ENCODE data around the gene MAPT.

MAPT gene

DNA sequence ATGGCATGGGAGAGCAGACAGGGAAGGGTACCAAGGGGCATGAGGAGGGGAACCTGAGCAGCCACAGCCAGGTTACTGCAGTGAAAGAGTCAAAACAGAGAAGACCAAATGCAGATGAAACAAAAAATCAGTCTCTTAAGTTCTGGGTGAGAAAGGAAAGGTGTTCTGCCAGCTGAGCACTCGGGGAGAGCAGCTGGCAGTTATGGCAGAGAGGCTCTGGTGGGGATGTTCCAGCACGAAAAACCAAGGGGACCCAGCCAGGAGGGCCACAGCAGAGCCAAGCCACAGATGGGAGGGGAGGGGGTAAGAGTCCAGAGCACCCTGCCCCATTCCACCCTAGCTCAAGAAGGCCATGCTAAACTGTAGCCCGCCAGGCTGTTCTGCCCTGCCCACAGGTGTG is 136.4 kb downstream of the MAPT start:
- no peak for TF ChIP-seq EZH2phosphoT487 (IDR thresholded peaks at IDR 0.05; ENCODE audit: low read length)
- TF ChIP-seq, protein P1, sequence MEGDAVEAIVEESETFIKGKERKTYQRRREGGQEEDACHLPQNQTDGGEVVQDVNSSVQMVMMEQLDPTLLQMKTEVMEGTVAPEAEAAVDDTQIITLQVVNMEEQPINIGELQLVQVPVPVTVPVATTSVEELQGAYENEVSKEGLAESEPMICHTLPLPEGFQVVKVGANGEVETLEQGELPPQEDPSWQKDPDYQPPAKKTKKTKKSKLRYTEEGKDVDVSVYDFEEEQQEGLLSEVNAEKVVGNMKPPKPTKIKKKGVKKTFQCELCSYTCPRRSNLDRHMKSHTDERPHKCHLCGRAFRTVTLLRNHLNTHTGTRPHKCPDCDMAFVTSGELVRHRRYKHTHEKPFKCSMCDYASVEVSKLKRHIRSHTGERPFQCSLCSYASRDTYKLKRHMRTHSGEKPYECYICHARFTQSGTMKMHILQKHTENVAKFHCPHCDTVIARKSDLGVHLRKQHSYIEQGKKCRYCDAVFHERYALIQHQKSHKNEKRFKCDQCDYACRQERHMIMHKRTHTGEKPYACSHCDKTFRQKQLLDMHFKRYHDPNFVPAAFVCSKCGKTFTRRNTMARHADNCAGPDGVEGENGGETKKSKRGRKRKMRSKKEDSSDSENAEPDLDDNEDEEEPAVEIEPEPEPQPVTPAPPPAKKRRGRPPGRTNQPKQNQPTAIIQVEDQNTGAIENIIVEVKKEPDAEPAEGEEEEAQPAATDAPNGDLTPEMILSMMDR (IDR thresholded peaks at IDR 0.05; ENCODE audit: low read length): no peak
- TF ChIP-seq EZH2 (optimal IDR thresholded peaks at IDR 0.05; ENCODE audit: low read depth, low read length): no peak
- Histone ChIP-seq H2AFZ (ENCODE audit: low read length) (no peak overlapping the region), H3K9ac (ENCODE audit: low read length) (no peak overlapping the region), H3K27ac (ENCODE audit: low read length) (no peak overlapping the region), H3K4me1 (ENCODE audit: low read length) (peaks cover 14% of the 10 kb centered on the region), H3K79me2 (ENCODE audit: low read length) (no peaks in the 10 kb centered on the region), H3K27me3 (replicated peaks; ENCODE audit: insufficient read depth, low read length) (no peaks in the 10 kb centered on the region), H3K4me3 (ENCODE audit: low read length) (no peak overlapping the region), H3K4me2 (ENCODE audit: low read depth, low read length) (no peak overlapping the region), H4K20me1 (ENCODE audit: insufficient read depth, low read length) (peaks cover 4% of the 10 kb centered on the region; the same call in 1 of the 2 replicates), H3K9me2 (replicated peaks; ENCODE audit: insufficient read depth, low read length) (no peaks in the 10 kb centered on the region), H3F3A (ENCODE audit: insufficient read depth, low read length) (peaks cover 6% of the 10 kb centered on the region), H3K9me3 (replicated peaks; ENCODE audit: insufficient read depth, low read length) (no peaks in the 10 kb centered on the region), H3K36me3 (replicated peaks; ENCODE audit: insufficient read depth, low read length) (0 out of 2 replicates have a peak, but pooled peaks cover 8% of the 10 kb centered on the region)
- no peak for DNase-seq

DNA sequence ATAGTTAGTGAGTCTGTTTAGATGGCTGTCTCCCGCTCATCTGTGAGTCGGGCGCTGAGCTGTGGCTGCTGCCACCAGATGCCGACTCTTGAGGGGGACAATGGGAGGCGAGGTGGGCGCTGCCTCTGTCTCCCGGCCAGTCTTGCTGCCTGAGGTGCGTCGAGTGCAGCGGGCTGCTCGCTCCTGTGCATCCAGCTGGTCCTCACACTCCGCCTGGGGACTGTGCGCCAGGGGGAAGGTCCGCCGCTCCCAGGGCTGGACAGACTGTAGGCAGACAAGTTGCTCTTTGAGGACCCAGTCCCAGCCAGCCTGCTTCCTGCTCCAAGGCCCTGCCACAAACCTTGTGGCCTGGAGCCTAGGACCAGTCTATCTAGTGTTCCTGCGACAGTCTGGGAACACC is 137.1 kb downstream of the MAPT start:
- peaks cover 21% of the 10 kb centered on the region for H3K4me1 ChIP-seq (ENCODE audit: low read length)
- H2AFZ ChIP-seq (ENCODE audit: low read length): no peak overlapping the region
- H3K79me2 ChIP-seq (ENCODE audit: low read length): no peaks in the 10 kb centered on the region
- no peak overlapping the region for H3K9ac ChIP-seq (ENCODE audit: low read length)
- H3K27me3 ChIP-seq (replicated peaks; ENCODE audit: insufficient read depth, low read length): no peaks in the 10 kb centered on the region
- peaks cover 4% of the 10 kb centered on the region; the same call in 1 of the 2 replicates for H4K20me1 ChIP-seq (ENCODE audit: insufficient read depth, low read length)
- H3K9me3 ChIP-seq (replicated peaks; ENCODE audit: insufficient read depth, low read length): no peaks in the 10 kb centered on the region
- no peak overlapping the region for H3K27ac ChIP-seq (ENCODE audit: low read length)
- H3F3A ChIP-seq (ENCODE audit: insufficient read depth, low read length): peaks cover 13% of the 10 kb centered on the region
- H3K4me3 ChIP-seq (ENCODE audit: low read length): no peak overlapping the region
- H3K9me2 ChIP-seq (replicated peaks; ENCODE audit: insufficient read depth, low read length): no peaks in the 10 kb centered on the region
- no peak for TF ChIP-seq EZH2 (optimal IDR thresholded peaks at IDR 0.05; ENCODE audit: low read depth, low read length)
- TF ChIP-seq, protein P1 (IDR thresholded peaks at IDR 0.05; ENCODE audit: low read length): no peak
- no peak for TF ChIP-seq EZH2phosphoT487 (IDR thresholded peaks at IDR 0.05; ENCODE audit: low read length)
- no peak for DNase-seq
- H3K4me2 ChIP-seq (ENCODE audit: low read depth, low read length): no peak overlapping the region
- H3K36me3 ChIP-seq (replicated peaks; ENCODE audit: insufficient read depth, low read length): 0 out of 2 replicates have a peak, but pooled peaks cover 8% of the 10 kb centered on the region

DNA sequence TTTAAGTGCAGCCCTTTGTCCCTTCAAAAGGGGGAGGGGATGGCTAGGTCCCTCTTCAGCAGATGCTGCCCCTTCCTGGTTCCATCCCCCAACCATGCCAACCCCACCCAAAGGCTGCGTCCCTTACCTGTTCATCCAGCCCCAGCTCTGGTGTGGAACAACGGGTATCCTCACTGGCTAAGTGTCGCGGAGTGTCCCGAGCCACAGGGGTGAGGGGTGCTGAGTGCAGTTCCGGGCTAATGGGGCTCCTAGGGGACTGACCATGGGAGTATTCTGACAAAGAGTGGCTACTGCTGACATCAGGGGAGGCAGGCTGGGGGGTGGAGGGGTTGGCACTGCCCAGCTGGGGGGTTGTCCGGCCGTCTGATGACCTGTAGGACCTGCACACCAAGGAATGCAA is 137.6 kb downstream of the MAPT start:
- H3K79me2 ChIP-seq (ENCODE audit: low read length): no peaks in the 10 kb centered on the region
- H3K27me3 ChIP-seq (replicated peaks; ENCODE audit: insufficient read depth, low read length): no peaks in the 10 kb centered on the region
- no peak overlapping the region for H3K9ac ChIP-seq (ENCODE audit: low read length)
- no peak overlapping the region for H2AFZ ChIP-seq (ENCODE audit: low read length)
- H3K9me3 ChIP-seq (replicated peaks; ENCODE audit: insufficient read depth, low read length): no peaks in the 10 kb centered on the region
- H3K4me3 ChIP-seq (ENCODE audit: low read length): no peak overlapping the region
- TF ChIP-seq EZH2phosphoT487 (IDR thresholded peaks at IDR 0.05; ENCODE audit: low read length): no peak
- peaks cover 4% of the 10 kb centered on the region; the same call in 1 of the 2 replicates for H4K20me1 ChIP-seq (ENCODE audit: insufficient read depth, low read length)
- H3K4me1 ChIP-seq (ENCODE audit: low read length): peaks cover 25% of the 10 kb centered on the region
- no peak overlapping the region for H3K4me2 ChIP-seq (ENCODE audit: low read depth, low read length)
- H3K9me2 ChIP-seq (replicated peaks; ENCODE audit: insufficient read depth, low read length): no peaks in the 10 kb centered on the region
- no peak for DNase-seq
- H3K36me3 ChIP-seq (replicated peaks; ENCODE audit: insufficient read depth, low read length): 0 out of 2 replicates have a peak, but pooled peaks cover 8% of the 10 kb centered on the region
- peaks cover 15% of the 10 kb centered on the region for H3F3A ChIP-seq (ENCODE audit: insufficient read depth, low read length)
- no peak overlapping the region for H3K27ac ChIP-seq (ENCODE audit: low read length)

DNA sequence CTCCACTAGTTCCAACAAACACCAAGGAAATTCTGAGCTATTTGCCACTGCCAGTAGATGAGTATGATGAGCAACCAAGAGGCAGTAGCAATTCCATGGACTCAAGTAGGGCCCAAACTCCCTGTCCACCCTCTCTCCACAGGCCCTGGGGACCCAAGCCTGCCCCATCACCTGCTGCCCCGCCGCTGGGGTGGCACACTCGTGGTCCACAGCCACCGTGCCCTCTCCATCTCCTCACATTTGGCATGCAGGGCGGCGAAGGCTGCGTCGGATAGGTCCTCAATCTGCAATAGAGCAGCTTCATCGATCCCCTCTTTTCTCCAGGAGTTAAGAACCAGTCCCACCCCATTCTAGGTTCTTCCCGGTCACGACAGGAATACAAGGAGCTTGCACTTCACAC is 138.6 kb downstream of the MAPT start:
- H3K27ac ChIP-seq (ENCODE audit: low read length): no peak overlapping the region
- peaks cover 28% of the 10 kb centered on the region for H3K4me1 ChIP-seq (ENCODE audit: low read length)
- no peaks in the 10 kb centered on the region for H3K9me3 ChIP-seq (replicated peaks; ENCODE audit: insufficient read depth, low read length)
- no peak overlapping the region for H3K4me3 ChIP-seq (ENCODE audit: low read length)
- 0 out of 2 replicates have a peak, but pooled peaks cover 8% of the 10 kb centered on the region for H3K36me3 ChIP-seq (replicated peaks; ENCODE audit: insufficient read depth, low read length)
- peaks cover 15% of the 10 kb centered on the region for H3F3A ChIP-seq (ENCODE audit: insufficient read depth, low read length)
- H4K20me1 ChIP-seq (ENCODE audit: insufficient read depth, low read length): peaks cover 4% of the 10 kb centered on the region; the same call in 1 of the 2 replicates
- TF ChIP-seq EZH2 (optimal IDR thresholded peaks at IDR 0.05; ENCODE audit: low read depth, low read length): no peak
- TF ChIP-seq, protein P1 (IDR thresholded peaks at IDR 0.05; ENCODE audit: low read length): no peak
- TF ChIP-seq EZH2phosphoT487 (IDR thresholded peaks at IDR 0.05; ENCODE audit: low read length): no peak
- H3K4me2 ChIP-seq (ENCODE audit: low read depth, low read length): no peak overlapping the region
- no peaks in the 10 kb centered on the region for H3K79me2 ChIP-seq (ENCODE audit: low read length)
- no peaks in the 10 kb centered on the region for H3K9me2 ChIP-seq (replicated peaks; ENCODE audit: insufficient read depth, low read length)
- no peak for DNase-seq
- no peak overlapping the region for H2AFZ ChIP-seq (ENCODE audit: low read length)
- H3K27me3 ChIP-seq (replicated peaks; ENCODE audit: insufficient read depth, low read length): no peaks in the 10 kb centered on the region
- H3K9ac ChIP-seq (ENCODE audit: low read length): no peak overlapping the region
